GM19438 (cell line): ENCODE data around the gene RNASE13.
"Not testable (repeated sequence)": the region's sequence is repeated elsewhere in the genome, so short reads cannot be mapped to it uniquely, and the experiment has no call there.

Experiments
- ATAC-seq: cut with Tn5 transposase; IDR thresholded peaks from one replicate; pipeline ENCODE4 v1.9.1; 2021; ENCODE audit warnings: low read depth; ENCODE audit not compliant: unreplicated experiment

Gene RNASE13

GRCh38 chr14:21043387-21043973 lies 8.9 kb upstream of the RNASE13 start:
- ATAC-seq, result no peak

GRCh38 chr14:21042918-21043317 lies 8.3 kb upstream of the RNASE13 start:
- ATAC-seq, result no peak

DNA sequence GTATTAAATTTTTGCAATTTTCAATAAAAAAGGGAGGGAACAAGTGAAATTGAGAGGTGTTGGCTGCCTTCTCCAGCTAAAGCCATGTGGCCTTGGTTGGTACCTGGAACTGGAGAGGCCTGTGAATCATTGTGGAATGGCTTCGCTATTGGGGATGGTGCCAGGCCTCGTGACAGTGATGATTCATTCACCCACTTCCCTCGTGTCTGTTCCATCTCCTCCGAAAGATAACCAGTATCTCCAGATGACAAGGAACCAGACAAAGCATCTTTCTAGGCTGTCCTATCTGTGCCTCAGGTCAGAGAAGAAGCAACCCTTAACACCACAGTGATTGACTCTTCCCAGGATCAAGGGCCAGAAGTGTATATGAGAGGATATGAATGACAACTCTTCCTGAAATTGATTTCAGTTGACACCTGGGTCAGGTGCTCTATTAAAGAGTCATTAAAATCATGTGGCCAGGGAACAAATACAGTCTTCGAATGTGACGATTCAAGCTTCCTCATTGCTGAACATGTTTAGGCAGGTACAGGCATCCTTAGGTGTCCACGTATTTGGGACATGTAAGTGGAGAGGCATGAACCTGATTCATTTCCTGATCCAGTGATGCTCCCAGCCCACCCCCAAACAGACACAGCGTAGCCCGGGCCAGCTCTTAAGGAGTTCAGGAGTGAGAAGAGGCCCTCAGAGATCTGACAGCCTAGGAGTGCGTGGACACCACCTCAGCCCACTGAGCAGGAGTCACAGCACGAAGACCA lies 7.2 kb upstream of the RNASE13 start, which contains the start of gene RNASE7:
RNASE7 (plus strand) TSS at position 687 of the 758 bp plus-strand sequence. CDS start 631 bp downstream, outside the sequence.
- no peak for ATAC-seq

DNA sequence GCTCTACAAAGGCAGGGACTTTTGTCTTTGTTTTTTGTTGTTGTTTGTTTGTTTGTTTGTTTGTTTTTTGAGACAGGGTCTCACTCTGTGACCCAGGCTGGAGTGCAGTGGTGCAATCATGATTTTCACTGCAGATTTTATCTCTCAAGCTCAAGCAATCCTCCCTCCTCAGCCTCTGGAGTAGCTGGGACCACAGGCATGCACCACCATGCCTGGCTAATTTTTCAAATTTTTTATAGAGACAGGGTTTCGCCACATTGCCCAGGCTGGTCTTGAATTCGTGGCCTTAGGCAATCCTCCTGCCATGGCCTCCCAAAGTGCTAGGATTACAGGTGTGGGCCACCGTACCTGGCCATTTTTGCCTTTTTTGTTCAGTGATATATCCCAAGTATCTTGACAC lies 6.3 kb upstream of the RNASE13 start:
- ATAC-seq, result not testable (repeated sequence)

GRCh38 chr14:21040370-21040925 lies 5.8 kb upstream of the RNASE13 start:
- ATAC-seq, result no peak

GRCh38 chr14:21039585-21040369 lies 5.2 kb upstream of the RNASE13 start:
- ATAC-seq, result no peak

DNA sequence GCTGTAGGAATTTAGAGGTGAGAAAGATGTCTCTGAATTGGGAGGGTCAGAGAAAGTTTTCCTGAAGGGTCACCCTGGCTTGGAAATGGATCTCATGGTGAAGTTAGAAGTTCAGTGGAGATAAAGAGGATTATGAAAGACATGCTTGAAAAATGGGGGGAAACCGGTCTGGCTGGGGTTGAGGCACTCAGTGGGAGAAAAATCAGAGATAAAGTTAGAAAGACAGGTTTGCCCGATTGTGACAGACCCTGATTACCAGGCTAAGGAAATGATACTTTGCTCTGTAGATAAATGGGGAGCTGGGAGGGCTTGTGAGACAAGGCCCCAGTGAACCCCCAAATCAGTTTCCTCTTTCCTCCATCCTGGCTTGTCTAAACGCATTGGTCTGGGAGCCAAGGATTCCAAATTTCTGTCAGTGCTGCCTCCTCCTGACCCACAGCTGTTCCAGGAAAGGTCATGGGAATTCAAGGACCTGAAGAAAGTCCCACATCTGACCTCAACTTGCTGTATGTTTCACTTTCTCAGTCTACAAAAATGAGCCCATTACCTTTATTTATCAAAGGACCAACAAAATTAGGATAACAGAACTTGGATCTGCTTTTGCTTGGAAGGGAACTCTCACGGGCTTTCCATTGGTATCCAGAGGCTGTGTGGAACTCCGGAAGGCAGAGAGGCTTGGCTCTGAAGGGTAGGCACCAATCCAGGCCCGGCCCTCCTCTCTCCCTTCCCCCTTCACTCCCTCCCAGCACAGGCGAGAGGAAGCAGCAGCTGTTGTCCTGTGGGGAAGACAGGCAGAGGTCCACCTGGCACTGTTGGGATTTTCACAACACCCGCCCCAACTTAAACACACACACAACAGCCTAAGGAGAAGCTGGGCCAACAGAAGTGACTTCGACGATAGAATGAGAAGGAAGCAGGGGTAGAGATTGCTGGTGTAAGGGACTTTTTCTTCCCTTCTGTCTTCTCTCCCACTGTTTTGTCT lies 4.1 kb upstream of the RNASE13 start:
- ATAC-seq, result no peak

- ATAC-seq, result no peak
These were observed 2.5 kb upstream of the RNASE13 start for GRCh38 chr14:21037156-21037555.

DNA sequence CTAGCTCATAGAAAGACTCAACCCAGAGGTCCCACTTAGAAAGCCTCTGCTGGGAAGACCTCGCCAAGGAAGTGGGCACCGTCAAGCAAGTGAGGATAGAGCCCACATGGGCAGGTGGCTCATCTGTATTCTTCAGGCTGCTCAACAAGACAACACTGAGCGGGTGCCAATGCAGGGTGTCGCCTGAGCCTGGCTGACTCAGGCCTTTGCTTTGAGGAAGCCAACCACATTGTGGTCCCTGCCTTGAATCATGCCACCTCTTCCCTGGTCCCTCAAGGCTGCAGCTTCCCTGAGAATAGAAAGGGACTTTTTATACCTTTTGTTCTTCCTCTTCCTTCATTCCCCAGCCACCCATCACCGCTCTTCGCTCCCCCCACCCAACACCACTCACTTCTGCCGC lies 2.1 kb upstream of the RNASE13 start:
- ATAC-seq, result no peak

DNA sequence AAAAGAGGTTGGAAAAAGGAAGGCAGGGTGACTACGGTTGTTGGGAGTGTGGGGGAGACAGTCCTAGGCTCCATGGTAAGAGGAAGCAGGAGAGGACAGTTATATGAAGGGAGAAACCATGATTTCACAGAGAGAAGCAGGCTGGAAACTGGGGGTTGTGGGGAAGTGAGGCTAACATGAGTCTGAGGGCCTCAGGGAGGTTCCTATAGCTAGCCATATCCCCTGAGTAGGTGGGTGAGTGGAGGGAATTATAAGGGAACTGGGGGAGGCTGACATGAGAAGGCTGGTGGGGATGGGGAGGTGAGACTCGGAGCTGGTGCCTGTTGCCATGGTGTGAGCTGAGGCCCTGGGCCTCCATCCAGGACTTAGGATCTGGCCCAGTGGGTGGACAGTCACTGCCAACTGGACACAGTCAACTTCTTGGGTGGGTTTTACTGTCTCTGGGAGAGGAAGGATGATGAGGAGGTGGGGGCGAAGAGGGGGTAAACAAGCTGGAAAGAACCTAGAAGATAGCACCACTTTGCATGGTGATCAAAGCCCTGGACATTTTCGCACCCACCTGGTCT lies 1.4 kb downstream of the RNASE13 start:
- ATAC-seq, result no peak

GRCh38 chr14:21032326-21033132 lies 2.1 kb downstream of the RNASE13 start:
- ATAC-seq, result no peak

DNA sequence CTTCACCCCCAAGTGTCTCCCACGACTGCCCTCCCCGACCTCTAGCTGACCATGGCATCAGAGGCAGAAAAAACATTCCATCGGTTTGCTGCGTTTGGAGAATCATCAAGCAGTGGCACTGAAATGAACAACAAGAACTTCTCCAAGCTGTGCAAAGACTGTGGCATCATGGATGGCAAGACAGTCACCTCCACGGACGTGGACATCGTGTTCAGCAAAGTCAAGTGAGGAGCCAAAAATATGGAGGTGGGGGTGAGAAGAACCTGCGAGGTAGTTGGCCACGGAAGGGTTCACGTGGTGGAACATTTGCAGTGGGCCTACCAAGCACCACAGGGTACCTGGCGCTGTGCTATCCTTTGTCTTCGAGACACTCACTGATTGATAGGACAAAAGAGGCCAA lies 4.1 kb downstream of the RNASE13 start:
- ATAC-seq, result no peak

DNA sequence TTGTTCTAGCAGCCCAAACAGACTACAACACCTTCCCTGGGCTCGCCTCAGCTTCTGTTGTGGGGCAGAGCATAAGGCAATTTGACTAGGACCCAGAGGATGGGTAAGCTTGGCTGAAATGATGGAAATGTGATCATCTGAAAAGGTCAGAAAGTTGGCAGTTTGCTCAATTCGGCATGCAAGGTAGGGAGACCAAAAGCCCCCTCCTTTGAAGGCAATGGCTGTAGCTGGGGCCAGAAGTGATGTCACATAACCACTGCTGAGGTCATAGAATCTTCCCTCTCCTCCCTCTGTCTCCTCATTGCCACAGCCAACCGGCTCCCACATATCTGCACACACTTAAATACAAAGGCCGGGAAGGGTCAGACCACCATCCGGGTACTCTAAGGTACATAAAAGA lies 4.7 kb downstream of the RNASE13 start, which contains the start of gene TPPP2:
TPPP2 (plus strand) TSS at position 301 of the 400 bp plus-strand sequence. CDS start 365 bp downstream, outside the sequence.
- no peak for ATAC-seq

- ATAC-seq, result no peak
These were observed 7.7 kb downstream of the RNASE13 start for GRCh38 chr14:21026988-21027315.

DNA sequence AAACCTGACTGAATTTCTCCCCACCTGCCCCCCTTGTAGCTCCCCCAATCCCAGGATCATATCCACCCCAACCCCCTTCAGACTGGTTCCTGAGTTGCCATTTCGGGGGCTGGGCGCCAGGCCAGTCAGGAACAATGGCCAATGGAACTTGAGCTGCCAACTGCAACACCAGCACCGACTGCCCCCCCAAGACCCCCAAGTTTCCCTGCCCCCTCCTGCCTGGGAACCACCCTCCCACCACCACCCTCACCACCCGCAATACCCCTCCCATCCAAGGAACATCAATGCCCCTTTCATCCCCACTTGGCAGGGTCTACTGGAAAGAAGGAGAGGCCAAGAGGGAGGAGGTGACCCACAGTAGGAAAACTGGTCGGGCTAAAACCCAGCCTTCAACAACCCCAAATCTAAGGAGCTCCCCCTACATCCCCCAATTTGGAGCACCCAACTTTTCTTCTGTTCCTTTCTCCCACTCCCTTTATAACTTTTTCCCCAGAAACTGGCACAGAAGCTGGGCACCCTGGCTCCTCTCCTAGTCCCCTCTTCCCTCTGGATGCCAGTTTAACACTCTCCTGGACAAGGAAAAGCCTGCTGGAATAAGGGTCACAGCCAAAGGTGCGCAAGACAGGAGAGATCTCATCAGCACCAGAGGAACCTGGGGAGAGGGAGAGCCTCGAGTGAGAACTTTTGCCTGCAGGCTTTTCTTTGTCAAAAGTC lies 8.2 kb downstream of the RNASE13 start:
- no peak for ATAC-seq

- ATAC-seq, result no peak
These were observed 9.0 kb downstream of the RNASE13 start for GRCh38 chr14:21025371-21026273.
